ENCODE data around the gene TMTC1.

DNA sequence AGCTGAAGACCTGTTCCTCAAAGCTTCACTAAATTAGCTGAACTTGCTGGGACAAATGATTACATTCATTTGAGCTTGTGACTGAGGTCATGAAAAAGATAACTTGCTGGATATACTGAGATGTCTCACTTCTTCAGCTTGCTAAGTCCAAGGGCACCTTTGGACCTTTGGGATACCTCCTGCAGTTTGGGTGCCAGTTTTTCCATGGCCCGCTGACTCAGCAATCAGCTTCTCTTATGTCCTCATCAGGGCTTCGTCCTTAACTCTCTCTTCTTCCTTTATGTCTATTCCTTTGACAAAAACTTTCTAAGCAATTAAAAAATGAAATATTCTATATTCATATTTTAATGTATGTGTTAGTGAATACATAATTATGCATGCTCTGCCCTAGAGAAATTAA, 331.9 kb downstream of the TMTC1 start:
- TF ChIP-seq CTCF (IDR thresholded peaks at IDR 0.05), result no peak
- TF ChIP-seq POLR2A (IDR thresholded peaks at IDR 0.05), result no peak

Measured in uterus (tissue), 2 donors.